Measurements from ENCODE around the gene SUV39H1.
"Not testable (repeated sequence)": the region's sequence is repeated elsewhere in the genome, so short reads cannot be mapped to it uniquely, and the experiment has no call there.

SUV39H1 gene

DNA sequence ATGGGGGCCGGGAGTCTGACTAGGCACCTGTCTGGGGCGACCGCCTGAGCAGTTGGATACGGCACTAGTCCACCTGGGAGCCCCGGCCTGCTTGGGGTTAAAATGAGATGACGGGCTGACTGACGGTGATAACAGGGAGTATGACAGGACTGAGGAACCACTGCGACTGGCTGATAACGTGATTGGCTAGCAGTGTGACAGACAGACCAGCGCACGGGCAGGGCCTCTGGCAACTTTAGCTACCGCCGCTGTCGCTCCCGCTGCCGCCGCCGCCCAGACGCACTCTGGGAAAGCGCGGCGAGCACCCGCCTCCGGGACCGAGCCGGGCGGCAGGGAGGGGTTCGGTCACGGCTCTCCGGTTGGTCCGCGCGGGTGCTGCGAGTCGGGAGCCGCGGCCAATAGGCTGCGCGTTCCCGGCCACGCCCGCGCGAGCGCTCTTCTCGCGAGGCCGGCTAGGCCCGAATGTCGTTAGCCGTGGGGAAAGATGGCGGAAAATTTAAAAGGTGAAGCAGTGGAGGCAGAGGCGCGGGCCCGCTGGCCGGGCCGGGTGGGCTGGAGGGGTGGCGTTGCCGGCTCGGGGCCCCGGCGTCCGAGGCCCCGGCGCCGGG is at the start of gene SUV39H1:
SUV39H1 (plus strand) TSS at position 434 of the 608 bp plus-strand sequence; CDS start at position 485, 51 bp downstream.
- peak; percentile 58 for DNase-seq (ENCODE audit: low read depth)
- peak within 1 kb of the TSS; percentile 62 for H3K4me3 ChIP-seq (ENCODE audit: low read depth, low read length)

DNA sequence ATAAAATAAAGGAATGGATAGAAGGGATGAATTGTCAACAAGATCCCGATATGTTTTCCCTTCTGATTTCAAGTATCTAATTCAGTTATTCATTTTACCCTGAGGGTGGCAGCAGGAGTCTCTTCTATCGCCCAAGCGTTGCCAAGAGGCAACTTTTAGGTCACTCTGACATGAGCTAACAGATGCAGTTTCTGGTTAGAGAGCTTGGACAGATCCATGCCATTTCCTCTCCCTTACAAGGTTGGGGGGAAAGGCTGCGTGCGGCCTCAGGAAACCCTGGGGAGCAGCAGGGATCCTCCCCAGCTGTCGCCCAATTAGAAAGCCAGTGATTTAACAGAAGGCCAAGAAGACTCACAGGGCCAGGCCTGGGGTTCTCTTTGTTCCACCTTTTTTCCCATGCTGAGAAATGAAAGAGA is 48.2 kb upstream of the SUV39H1 start:
- H3K4me3 ChIP-seq (ENCODE audit: low read depth, low read length) = no peak overlapping the region
- DNase-seq (ENCODE audit: low read depth) = peak; percentile 29

- no peak for DNase-seq (ENCODE audit: low read depth)
- H3K4me3 ChIP-seq (ENCODE audit: low read depth, low read length) = no peak overlapping the region
Observed at GRCh38 chrX:48649102-48649501, 47.4 kb upstream of the SUV39H1 start.

GRCh38 chrX:48652055-48652579 is 44.4 kb upstream of the SUV39H1 start:
- not testable (repeated sequence) for H3K4me3 ChIP-seq (ENCODE audit: low read depth, low read length); DNase-seq (ENCODE audit: low read depth)

DNA sequence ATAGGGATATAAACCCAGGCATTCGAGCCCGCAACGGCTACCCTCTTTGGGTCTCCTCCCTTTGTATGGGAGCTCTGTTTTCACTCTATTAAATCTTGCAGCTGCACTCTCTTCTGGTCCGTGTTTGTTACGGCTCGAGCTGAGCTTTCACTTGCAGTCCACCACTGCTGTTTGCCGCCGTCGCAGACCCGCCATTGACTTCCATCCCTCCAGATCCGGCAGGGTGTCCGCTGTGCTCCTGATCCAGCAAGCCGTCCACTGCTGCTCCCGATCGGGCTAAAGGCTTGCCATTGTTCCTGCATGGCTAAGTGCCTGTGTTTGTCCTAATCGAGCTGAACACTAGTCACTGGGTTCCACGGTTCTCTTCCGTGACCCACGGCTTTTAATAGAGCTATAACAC is 41.8 kb upstream of the SUV39H1 start:
- not testable (repeated sequence) for H3K4me3 ChIP-seq (ENCODE audit: low read depth, low read length); DNase-seq (ENCODE audit: low read depth)

DNA sequence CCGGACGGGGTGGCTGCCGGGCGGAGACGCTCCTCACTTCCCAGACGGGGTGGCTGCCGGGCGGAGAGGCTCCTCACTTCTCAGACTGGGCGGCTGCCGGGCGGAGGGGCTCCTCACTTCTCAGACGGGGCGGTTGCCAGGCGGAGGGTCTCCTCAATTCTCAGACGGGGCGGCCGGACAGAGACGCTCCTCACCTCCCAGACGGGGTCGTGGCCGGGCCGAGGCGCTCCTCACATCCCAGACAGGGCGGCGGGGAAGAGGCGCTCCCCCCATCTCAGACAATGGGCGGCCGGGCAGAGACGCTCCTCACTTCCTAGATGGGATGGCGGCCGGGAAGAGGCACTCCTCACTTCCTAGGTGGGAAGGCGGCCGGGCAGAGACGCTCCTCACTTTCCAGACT is 36.8 kb upstream of the SUV39H1 start:
- not testable (repeated sequence) for DNase-seq (ENCODE audit: low read depth); H3K4me3 ChIP-seq (ENCODE audit: low read depth, low read length)

- DNase-seq (ENCODE audit: low read depth) = no peak
- no peak overlapping the region for H3K4me3 ChIP-seq (ENCODE audit: low read depth, low read length)
Observed at GRCh38 chrX:48663241-48663640, 33.3 kb upstream of the SUV39H1 start.

DNA sequence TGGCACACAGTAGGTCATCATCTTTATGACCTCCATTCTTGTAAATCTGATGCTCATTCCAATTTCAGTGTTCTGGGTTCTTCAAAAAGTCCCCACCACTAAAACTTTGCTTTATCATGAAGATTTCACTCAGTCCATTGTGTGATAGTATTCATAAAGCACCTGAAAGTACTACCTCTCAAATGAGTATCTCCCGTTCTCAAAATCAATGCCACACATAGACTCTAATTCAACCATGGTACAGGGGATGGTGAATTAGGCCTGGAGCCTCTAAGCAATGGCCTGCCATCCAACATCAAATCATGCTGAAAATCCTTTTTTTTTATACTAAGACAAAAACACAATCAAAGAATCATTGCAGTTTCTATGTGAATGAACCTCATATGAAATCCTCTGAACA is 32.4 kb upstream of the SUV39H1 start:
- H3K4me3 ChIP-seq (ENCODE audit: low read depth, low read length) = no peak overlapping the region
- DNase-seq (ENCODE audit: low read depth) = no peak

DNA sequence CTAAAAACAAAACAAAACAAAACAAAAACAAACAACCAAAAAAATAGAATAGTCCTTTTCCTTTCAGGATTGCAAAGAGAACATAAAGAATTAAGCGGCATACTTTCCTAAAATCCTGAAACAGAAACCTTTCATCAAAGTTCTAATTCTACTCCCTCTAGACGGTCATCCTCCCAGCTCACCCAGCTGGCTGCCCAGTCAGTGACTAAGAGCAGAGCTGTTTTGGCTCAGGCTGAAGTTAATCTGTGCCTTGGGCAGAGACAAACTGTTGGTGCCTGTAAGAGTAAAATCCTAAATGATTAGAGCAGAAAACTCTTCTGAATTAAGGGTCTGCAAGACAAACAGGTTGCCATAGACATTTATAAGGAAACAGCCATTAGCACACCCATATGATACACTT is 30.5 kb upstream of the SUV39H1 start:
- no peak overlapping the region for H3K4me3 ChIP-seq (ENCODE audit: low read depth, low read length)
- DNase-seq (ENCODE audit: low read depth) = no peak

- DNase-seq (ENCODE audit: low read depth) = no peak
- H3K4me3 ChIP-seq (ENCODE audit: low read depth, low read length) = no peak overlapping the region
Observed at GRCh38 chrX:48666649-48667048, 29.9 kb upstream of the SUV39H1 start.

GRCh38 chrX:48667509-48667908 is 29.0 kb upstream of the SUV39H1 start:
- H3K4me3 ChIP-seq (ENCODE audit: low read depth, low read length) = no peak overlapping the region
- DNase-seq (ENCODE audit: low read depth) = no peak

DNA sequence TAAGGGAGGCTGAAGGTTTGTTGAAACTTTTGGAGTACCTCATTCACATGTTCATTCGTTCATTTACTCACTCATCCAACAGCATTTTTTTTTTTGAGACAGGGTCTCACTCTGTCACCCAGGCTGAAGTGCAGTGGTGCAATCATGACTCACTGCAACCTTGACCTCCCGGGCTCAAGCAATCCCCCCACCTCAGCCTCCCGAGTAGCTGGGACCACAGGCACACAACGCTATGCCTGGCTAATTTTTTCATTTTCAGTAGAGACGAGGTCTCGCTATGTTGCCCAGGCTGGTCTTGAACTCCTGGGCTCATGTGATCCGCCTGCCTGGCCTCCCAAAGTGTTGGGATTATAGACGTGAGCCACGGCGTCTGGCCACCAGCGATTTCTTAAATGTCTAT is 28.3 kb upstream of the SUV39H1 start:
- not testable (repeated sequence) for DNase-seq (ENCODE audit: low read depth); H3K4me3 ChIP-seq (ENCODE audit: low read depth, low read length)

- peak overlapping the region; percentile 67 for H3K4me3 ChIP-seq (ENCODE audit: low read depth, low read length)
- peak; percentile 42 for DNase-seq (ENCODE audit: low read depth)
Observed at GRCh38 chrX:48676106-48676892, 20.2 kb upstream of the SUV39H1 start.

DNA sequence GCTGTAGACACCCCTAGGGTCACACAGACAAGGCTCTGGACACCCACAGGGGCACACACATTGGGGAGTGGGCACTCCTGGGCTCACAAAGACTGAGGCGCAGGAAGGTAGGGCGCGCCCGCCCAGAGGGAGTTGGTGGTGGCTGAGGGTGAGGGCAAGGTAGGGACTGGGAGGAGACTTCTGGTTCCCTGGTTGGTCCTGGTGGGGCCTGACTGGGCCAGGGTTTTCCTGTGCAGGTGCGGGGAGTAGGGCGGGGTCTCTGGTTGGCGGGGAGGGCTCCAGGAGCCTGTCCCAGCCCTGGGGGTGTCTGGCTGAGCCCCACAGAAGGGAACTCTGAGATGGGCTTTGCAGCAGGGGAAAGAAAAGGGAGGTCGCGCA is 19.7 kb upstream of the SUV39H1 start:
- DNase-seq (ENCODE audit: low read depth) = no peak

DNA sequence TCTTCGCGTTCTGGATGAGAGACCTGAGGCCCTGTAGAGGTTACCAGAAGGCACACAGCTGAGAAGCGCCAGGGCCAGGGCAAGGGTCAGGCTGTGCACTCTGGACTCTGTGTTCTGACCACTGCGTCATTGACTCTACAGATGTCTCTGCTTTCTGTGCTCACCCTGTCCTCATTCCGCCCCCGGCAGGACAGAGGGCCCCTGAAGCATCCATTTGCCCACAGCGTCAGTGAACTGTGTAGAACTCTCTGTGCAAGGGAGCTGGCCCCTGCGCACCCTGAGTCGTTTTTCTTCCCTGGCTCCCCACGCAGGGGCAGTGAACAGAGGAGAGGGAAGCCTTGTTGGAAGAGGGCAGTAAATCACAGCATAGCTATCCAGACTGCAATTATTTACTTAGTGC is 19.0 kb upstream of the SUV39H1 start:
- peak overlapping the region; percentile 67 for H3K4me3 ChIP-seq (ENCODE audit: low read depth, low read length)

More for the DNA sequence above, 19.7 kb upstream of the SUV39H1 start:
- peak overlapping the region; percentile 67 for H3K4me3 ChIP-seq (ENCODE audit: low read depth, low read length)

DNA sequence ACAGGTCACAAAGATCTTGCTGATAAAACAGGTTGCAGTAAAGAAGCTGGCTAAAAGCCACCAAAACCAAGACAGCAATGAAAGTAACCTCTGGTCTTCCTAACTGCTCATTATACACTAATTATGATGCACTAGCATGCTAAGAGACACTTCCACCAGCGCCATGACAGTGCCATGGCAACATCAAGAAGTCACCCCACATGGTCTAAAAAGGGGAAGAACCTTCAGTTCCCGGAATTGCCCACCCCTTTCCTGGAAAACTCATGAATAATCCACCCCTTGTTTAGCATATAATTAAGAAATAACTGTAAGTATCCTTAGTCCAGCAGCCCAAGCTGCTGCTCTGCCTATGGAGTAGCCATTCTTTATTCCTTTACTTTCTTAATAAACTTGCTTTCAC is 16.1 kb upstream of the SUV39H1 start:
- DNase-seq (ENCODE audit: low read depth); H3K4me3 ChIP-seq (ENCODE audit: low read depth, low read length): not testable (repeated sequence)

More for the DNA sequence above, 19.0 kb upstream of the SUV39H1 start:
- no peak for DNase-seq (ENCODE audit: low read depth)

DNA sequence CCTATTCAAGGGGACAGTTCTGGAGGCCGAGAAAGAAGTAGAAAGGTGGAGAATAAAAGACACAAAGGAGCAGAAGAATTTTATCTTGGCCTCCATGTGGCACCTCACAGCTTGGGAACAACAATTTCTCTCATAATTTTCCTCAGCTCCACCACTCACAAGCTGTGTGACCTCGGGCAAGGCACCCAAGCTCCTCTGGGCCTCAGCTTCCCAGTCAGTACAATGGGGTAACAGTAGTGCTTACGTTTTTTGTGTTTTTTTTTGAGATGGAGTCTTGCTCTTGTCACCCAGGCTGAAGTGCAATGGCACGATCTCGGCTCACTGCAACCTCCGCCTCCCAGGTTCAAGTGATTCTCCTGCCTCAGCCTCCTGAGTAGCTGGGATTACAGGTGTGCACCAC is 15.6 kb upstream of the SUV39H1 start:
- DNase-seq (ENCODE audit: low read depth); H3K4me3 ChIP-seq (ENCODE audit: low read depth, low read length): not testable (repeated sequence)

- no peak for DNase-seq (ENCODE audit: low read depth)
- no peak overlapping the region for H3K4me3 ChIP-seq (ENCODE audit: low read depth, low read length)
Observed at GRCh38 chrX:48681539-48682183, 14.9 kb upstream of the SUV39H1 start.

GRCh38 chrX:48682795-48683194 is 13.7 kb upstream of the SUV39H1 start:
- H3K4me3 ChIP-seq (ENCODE audit: low read depth, low read length) = not testable (repeated sequence)

DNA sequence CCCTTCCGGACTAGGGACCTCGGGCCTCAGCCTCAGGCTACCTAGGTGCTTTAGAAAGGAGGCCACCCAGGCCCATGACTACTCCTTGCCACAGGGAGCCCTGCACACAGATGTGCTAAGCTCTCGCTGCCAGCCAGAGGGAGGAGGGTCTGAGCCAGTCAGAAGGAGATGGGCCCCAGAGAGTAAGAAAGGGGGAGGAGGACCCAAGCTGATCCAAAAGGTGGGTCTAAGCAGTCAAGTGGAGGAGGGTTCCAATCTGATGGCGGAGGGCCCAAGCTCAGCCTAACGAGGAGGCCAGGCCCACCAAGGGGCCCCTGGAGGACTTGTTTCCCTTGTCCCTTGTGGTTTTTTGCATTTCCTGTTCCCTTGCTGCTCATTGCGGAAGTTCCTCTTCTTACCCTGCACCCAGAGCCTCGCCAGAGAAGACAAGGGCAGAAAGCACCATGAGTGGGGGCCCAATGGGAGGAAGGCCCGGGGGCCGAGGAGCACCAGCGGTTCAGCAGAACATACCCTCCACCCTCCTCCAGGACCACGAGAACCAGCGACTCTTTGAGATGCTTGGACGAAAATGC is 13.0 kb upstream of the SUV39H1 start, which contains the start of gene WAS:
WAS (plus strand) TSS at position 389 of the 572 bp plus-strand sequence; CDS start at position 444, 55 bp downstream.
- H3K4me3 ChIP-seq (ENCODE audit: low read depth, low read length) = no peak within 1 kb of the TSS

More at GRCh38 chrX:48682795-48683194, 13.7 kb upstream of the SUV39H1 start:
- not testable (repeated sequence) for DNase-seq (ENCODE audit: low read depth)

More for the DNA sequence above, 13.0 kb upstream of the SUV39H1 start, which contains the start of gene WAS:
- no peak for DNase-seq (ENCODE audit: low read depth)
